CD4-positive, alpha-beta T cell (primary cell): ENCODE measurements around the gene IGFBP5. TPM values are rescaled to one million over a fixed set of nuclear protein-coding genes. Genes with fewer than 3 reads are reported as not detected.

Experiments used
- ATAC-seq: fragments of 200-7000 bp; cut with Tn5 transposase; one replicate; pipeline ENCODE4 v1.10.0; 2022; ENCODE audit warnings: mild to moderate bottlenecking; ENCODE audit not compliant: poor library complexity
- CTCF ChIA-PET: fragments of 350-600 bp; sonication (Branson Sonifier 250); formaldehyde crosslinking; loops from one replicate; lab custom pipeline; 2021; ENCODE audit warnings: antibody characterized with exemption, inconsistent platforms; lab: Charles Lee
- POLR2A ChIA-PET: fragments of 350-600 bp; sonication (Branson Sonifier 250); formaldehyde crosslinking; loops from one replicate; lab custom pipeline; 2021; ENCODE audit warnings: antibody characterized with exemption, inconsistent platforms; lab: Charles Lee
- DNase-seq, 14 experiments: peaks; one replicate each; pipeline ENCODE4 v3.0.0-alpha.2; 2013 to 2020; ENCODE audit warnings: mixed read lengths in 2 of 14
- H3K27ac ChIP-seq, 2 donors: one replicate each; pipeline versions ENCODE4 v1.5.1 to v1.7.0; 2013; ENCODE audit warnings: low read length in 2 of 2, low read depth in 1 of 2, mild to moderate bottlenecking in 1 of 2
- H3K27me3 ChIP-seq, 2 experiments: 1 replicate in 1 of 2; 2 replicates in 1 of 2; pipeline versions ENCODE4 v1.6.1 to v1.7.0; 2013; ENCODE audit warnings: low read length in 2 of 2, control low read depth in 1 of 2, mild to moderate bottlenecking in 1 of 2, moderate library complexity in 1 of 2; ENCODE audit not compliant: insufficient read depth in 2 of 2, control insufficient read depth in 1 of 2
- H3K36me3 ChIP-seq: one replicate; pipeline ENCODE4 v1.6.1; 2013; ENCODE audit warnings: low read length, control low read depth; ENCODE audit not compliant: insufficient read depth
- H3K4me1 ChIP-seq: one replicate; pipeline ENCODE4 v1.6.1; 2013; ENCODE audit warnings: low read length, control low read depth; ENCODE audit not compliant: insufficient read depth
- H3K4me3 ChIP-seq: one replicate; pipeline ENCODE4 v1.5.1; 2013; ENCODE audit warnings: mild to moderate bottlenecking, low read length, moderate library complexity
- H3K9me3 ChIP-seq, 2 experiments: 1 replicate in 1 of 2; 2 replicates in 1 of 2; pipeline versions ENCODE4 v1.6.1 to v1.7.0; 2013; ENCODE audit warnings: low read length in 2 of 2, mild to moderate bottlenecking in 2 of 2, control low read depth in 1 of 2, moderate library complexity in 1 of 2; ENCODE audit not compliant: control insufficient read depth in 1 of 2, insufficient read depth in 1 of 2
- H3K27ac Mint-ChIP-seq: one replicate; pipeline ENCODE4 v1.8.0; 2020; ENCODE audit warnings: mixed read lengths
- H3K27me3 Mint-ChIP-seq: one replicate; pipeline ENCODE4 v1.8.0; 2021; ENCODE audit warnings: mixed read lengths
- H3K36me3 Mint-ChIP-seq: one replicate; pipeline ENCODE4 v1.8.0; 2021; ENCODE audit warnings: low read depth, mixed read lengths
- H3K4me1 Mint-ChIP-seq: one replicate; pipeline ENCODE4 v1.8.0; 2021; ENCODE audit warnings: low read depth, mixed read lengths
- H3K4me3 Mint-ChIP-seq: one replicate; pipeline ENCODE4 v1.8.0; 2020; ENCODE audit warnings: mild to moderate bottlenecking, mixed read lengths
- H3K9me3 Mint-ChIP-seq: one replicate; pipeline ENCODE4 v1.8.0; 2020; ENCODE audit warnings: mixed read lengths
- intact Hi-C, 2 experiments: fragments of 100-400 bp; cut with DNase I in 1 of 2; cut with micrococcal nuclease in 1 of 2; formaldehyde crosslinking; loops; one replicate each; pipeline versions ENCODE4 v1.15.1 to v1.9.0; 2023 to 2025; cut with DNase I, micrococcal nuclease
- total RNA-seq, 174 experiments: library from RNA in 2 of 174; stranded (reverse) in 2 of 174; gene quantifications; one replicate each; pipeline ENCODE4 v1.2.3 and lab custom pipeline; 2021 to 2026
- TF ChIP-seq, protein P1 (sequence below): fragments of 200-600 bp; IDR thresholded peaks from one replicate; pipeline ENCODE4 v1.8.0; 2022; ENCODE audit warnings: antibody characterized with exemption, mild to moderate bottlenecking

IGFBP5 gene
- total RNA-seq, 2 experiments from 2014 or later: not detected

DNA sequence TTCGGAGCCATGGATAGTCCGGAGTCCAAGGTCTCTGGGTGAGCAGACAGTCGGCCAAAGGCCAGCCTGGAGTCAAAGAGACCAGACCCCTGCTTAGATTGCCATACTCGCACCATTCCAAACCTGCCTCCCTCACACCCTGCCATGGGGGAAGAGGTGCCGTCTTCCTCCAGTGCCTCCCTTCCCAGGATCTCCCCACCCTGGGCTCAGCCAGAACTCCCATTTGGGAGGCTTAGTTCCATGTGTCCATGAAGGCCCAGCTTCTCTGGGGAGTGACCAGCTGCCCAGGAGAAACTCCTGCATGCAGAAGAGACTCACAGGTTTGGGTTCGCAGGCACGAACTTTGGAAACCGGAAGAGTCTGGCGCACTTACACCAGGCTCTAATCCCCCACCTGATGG is 21.7 kb downstream of the IGFBP5 start:
- CTCF ChIA-PET: no interaction called here
- POLR2A ChIA-PET: no interaction called here

DNA sequence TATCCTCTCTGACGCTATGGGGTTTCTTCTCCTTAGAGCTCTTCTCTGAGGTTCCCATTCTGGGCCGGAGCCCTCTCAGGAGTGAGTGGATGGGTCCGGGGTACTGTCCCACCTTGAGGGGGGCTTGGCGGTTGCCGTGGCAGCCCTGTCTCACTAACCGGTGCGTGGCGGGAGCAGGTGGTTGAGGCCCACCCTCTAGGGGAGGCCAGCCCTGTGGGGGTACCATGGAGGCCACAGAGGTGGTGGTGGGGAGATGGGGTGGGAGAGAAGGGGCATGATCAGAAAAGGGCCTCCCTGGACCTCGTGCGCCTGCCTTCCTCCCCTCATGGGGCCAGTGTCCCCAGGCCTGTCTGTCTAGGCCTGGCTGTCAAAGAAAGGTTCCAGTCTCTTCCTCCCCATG is 22.3 kb downstream of the IGFBP5 start:
- H3K27me3 ChIP-seq: peaks cover 0 to 5% of the 10 kb centered on the region in 2 experiments
- H3K27ac Mint-ChIP-seq: no peak overlapping the region
- peaks cover 4% of the 10 kb centered on the region for H3K27me3 Mint-ChIP-seq
- intact Hi-C loops: no loop called here
- TF ChIP-seq, protein P1, sequence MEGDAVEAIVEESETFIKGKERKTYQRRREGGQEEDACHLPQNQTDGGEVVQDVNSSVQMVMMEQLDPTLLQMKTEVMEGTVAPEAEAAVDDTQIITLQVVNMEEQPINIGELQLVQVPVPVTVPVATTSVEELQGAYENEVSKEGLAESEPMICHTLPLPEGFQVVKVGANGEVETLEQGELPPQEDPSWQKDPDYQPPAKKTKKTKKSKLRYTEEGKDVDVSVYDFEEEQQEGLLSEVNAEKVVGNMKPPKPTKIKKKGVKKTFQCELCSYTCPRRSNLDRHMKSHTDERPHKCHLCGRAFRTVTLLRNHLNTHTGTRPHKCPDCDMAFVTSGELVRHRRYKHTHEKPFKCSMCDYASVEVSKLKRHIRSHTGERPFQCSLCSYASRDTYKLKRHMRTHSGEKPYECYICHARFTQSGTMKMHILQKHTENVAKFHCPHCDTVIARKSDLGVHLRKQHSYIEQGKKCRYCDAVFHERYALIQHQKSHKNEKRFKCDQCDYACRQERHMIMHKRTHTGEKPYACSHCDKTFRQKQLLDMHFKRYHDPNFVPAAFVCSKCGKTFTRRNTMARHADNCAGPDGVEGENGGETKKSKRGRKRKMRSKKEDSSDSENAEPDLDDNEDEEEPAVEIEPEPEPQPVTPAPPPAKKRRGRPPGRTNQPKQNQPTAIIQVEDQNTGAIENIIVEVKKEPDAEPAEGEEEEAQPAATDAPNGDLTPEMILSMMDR: no peak
- DNase-seq (no peak), ATAC-seq (no peak)
- no peaks in the 10 kb centered on the region for H3K36me3 ChIP-seq
- no peak overlapping the region for H3K27ac ChIP-seq
- no peaks in the 10 kb centered on the region for H3K9me3 Mint-ChIP-seq
- H3K36me3 Mint-ChIP-seq: no peaks in the 10 kb centered on the region
- ChIA-PET POLR2A (no interaction called here), CTCF (no interaction called here)
- no peak overlapping the region for H3K4me3 ChIP-seq
- H3K9me3 ChIP-seq: peaks cover 0 to 4% of the 10 kb centered on the region in 2 experiments
- no peak overlapping the region for H3K4me3 Mint-ChIP-seq
- no peaks in the 10 kb centered on the region for H3K4me1 ChIP-seq
- no peaks in the 10 kb centered on the region for H3K4me1 Mint-ChIP-seq

More for the DNA sequence above, 21.7 kb downstream of the IGFBP5 start:
- Histone ChIP-seq H3K36me3 (no peaks in the 10 kb centered on the region), H3K4me3 (no peak overlapping the region), H3K27me3 (peaks cover 0 to 5% of the 10 kb centered on the region in 2 experiments), H3K27ac (no peak overlapping the region), H3K4me1 (no peaks in the 10 kb centered on the region), H3K9me3 (peaks cover 0 to 4% of the 10 kb centered on the region in 2 experiments)
- no peak overlapping the region for H3K4me3 Mint-ChIP-seq
- H3K27ac Mint-ChIP-seq: no peak overlapping the region
- DNase-seq: no peak
- no peaks in the 10 kb centered on the region for H3K9me3 Mint-ChIP-seq
- ATAC-seq: no peak
- H3K4me1 Mint-ChIP-seq: no peaks in the 10 kb centered on the region
- TF ChIP-seq, protein P1: no peak
- intact Hi-C loops: no loop called here
- peaks cover 4% of the 10 kb centered on the region for H3K27me3 Mint-ChIP-seq
- H3K36me3 Mint-ChIP-seq: no peaks in the 10 kb centered on the region

DNA sequence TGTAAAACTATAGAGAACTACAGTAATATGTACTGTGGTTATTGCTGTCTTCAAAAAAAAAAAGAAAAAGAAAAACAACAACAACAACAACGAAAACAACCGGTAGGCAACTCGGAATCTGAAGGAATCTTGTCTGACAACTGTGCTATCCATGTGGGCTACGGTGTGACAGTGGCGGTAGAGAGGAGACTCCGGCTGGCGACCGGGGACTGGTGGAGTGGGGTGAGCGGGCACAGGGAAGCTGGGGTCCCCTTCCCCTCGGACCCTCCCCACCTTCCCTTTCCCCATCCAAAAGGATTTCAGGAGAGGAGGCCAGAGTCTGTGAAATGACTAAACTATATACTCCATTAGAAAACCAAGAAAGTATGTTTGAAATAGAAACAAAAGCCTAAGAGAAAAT is 22.9 kb downstream of the IGFBP5 start:
- ChIA-PET POLR2A (no interaction called here), CTCF (no interaction called here)
- Histone ChIP-seq H3K27ac (no peak overlapping the region), H3K36me3 (no peaks in the 10 kb centered on the region), H3K4me1 (no peaks in the 10 kb centered on the region), H3K4me3 (no peak overlapping the region), H3K9me3 (peaks cover 0 to 4% of the 10 kb centered on the region in 2 experiments), H3K27me3 (peaks cover 0 to 5% of the 10 kb centered on the region in 2 experiments)
- no peaks in the 10 kb centered on the region for H3K9me3 Mint-ChIP-seq
- DNase-seq (no peak), ATAC-seq (no peak)
- intact Hi-C loops: no loop called here
- no peaks in the 10 kb centered on the region for H3K36me3 Mint-ChIP-seq
- H3K27me3 Mint-ChIP-seq: peaks cover under 1% of the 10 kb centered on the region
- H3K4me3 Mint-ChIP-seq: no peak overlapping the region
- H3K4me1 Mint-ChIP-seq: no peaks in the 10 kb centered on the region
- no peak overlapping the region for H3K27ac Mint-ChIP-seq
- TF ChIP-seq, protein P1: no peak
